ENCODE results near the gene SATL1. TPM values are rescaled to one million over a fixed set of nuclear protein-coding genes. Genes with fewer than 3 reads are reported as not detected.
A peak's percentile ranks its signal among the peaks of the same experiment; 100 is the strongest.
"Not testable (repeated sequence)": the region's sequence is repeated elsewhere in the genome, so short reads cannot be mapped to it uniquely, and the experiment has no call there.

The SATL1 gene
- total RNA-seq, 1 donor from 2014 or later = not detected

- DNase-seq (ENCODE audit: low read depth) = no peak
Observed at GRCh38 chrX:85112293-85112692, 131.3 kb downstream of the SATL1 start.

GRCh38 chrX:85111347-85111746 lies 132.2 kb downstream of the SATL1 start:
- DNase-seq (ENCODE audit: low read depth) = peak; percentile 14

- no peak for DNase-seq (ENCODE audit: low read depth)
Observed at GRCh38 chrX:85109235-85109634, 134.3 kb downstream of the SATL1 start.

- no peak for DNase-seq (ENCODE audit: low read depth)
Observed at GRCh38 chrX:85108165-85108564, 135.4 kb downstream of the SATL1 start.

- no peak for DNase-seq (ENCODE audit: low read depth)
Observed at GRCh38 chrX:85107407-85107806, 136.2 kb downstream of the SATL1 start.

GRCh38 chrX:85089321-85089840 lies 154.2 kb downstream of the SATL1 start:
- no peak for DNase-seq (ENCODE audit: low read depth)

- DNase-seq (ENCODE audit: low read depth) = peak; percentile 44
Observed at GRCh38 chrX:85084770-85085393, 158.7 kb downstream of the SATL1 start.

GRCh38 chrX:85077247-85077646 lies 166.3 kb downstream of the SATL1 start:
- not testable (repeated sequence) for DNase-seq (ENCODE audit: low read depth)

- DNase-seq (ENCODE audit: low read depth) = no peak
Observed at GRCh38 chrX:85065512-85066198, 177.9 kb downstream of the SATL1 start.

GRCh38 chrX:85052636-85053343 lies 190.8 kb downstream of the SATL1 start:
- DNase-seq (ENCODE audit: low read depth) = peak; percentile 32

- DNase-seq (ENCODE audit: low read depth) = peak; percentile 1
Observed at GRCh38 chrX:85052205-85052604, 191.4 kb downstream of the SATL1 start.

GRCh38 chrX:85051627-85052026 lies 192.0 kb downstream of the SATL1 start:
- no peak for DNase-seq (ENCODE audit: low read depth)

Other genes with a start within 250 kb of the SATL1 start
- 21.9 and 25.9 TPM in 2 replicates for gene APOOL, start 239.9 kb downstream of the SATL1 start, total RNA-seq
- 2.1 and 3.6 TPM in 2 replicates for gene ZNF711, start 212 bp upstream of the SATL1 start, total RNA-seq
- gene POF1B, start 135.9 kb upstream of the SATL1 start, total RNA-seq = not detected in 2 replicates